RPMI7951 (cell line): ENCODE measurements around the gene STK11IP. TPM values are rescaled to one million over a fixed set of nuclear protein-coding genes. Genes with fewer than 3 reads are reported as not detected.

ENCODE experiments used
- DNase-seq: peaks from one replicate; pipeline ENCODE4 v3.0.0-alpha.2; 2012; ENCODE audit warnings: low read depth
- total RNA-seq: library from RNA; depleted of rRNA; stranded (reverse); fragments of >200 nt; shearing (Covaris generic); gene quantifications from 2 replicates; pipeline ENCODE4 v1.2.3, GENCODE V29; 2014; rRNA removed

Gene STK11IP, protein sequence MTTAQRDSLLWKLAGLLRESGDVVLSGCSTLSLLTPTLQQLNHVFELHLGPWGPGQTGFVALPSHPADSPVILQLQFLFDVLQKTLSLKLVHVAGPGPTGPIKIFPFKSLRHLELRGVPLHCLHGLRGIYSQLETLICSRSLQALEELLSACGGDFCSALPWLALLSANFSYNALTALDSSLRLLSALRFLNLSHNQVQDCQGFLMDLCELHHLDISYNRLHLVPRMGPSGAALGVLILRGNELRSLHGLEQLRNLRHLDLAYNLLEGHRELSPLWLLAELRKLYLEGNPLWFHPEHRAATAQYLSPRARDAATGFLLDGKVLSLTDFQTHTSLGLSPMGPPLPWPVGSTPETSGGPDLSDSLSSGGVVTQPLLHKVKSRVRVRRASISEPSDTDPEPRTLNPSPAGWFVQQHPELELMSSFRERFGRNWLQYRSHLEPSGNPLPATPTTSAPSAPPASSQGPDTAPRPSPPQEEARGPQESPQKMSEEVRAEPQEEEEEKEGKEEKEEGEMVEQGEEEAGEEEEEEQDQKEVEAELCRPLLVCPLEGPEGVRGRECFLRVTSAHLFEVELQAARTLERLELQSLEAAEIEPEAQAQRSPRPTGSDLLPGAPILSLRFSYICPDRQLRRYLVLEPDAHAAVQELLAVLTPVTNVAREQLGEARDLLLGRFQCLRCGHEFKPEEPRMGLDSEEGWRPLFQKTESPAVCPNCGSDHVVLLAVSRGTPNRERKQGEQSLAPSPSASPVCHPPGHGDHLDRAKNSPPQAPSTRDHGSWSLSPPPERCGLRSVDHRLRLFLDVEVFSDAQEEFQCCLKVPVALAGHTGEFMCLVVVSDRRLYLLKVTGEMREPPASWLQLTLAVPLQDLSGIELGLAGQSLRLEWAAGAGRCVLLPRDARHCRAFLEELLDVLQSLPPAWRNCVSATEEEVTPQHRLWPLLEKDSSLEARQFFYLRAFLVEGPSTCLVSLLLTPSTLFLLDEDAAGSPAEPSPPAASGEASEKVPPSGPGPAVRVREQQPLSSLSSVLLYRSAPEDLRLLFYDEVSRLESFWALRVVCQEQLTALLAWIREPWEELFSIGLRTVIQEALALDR
- total RNA-seq: 16.8 and 20.7 TPM in 2 replicates

DNA sequence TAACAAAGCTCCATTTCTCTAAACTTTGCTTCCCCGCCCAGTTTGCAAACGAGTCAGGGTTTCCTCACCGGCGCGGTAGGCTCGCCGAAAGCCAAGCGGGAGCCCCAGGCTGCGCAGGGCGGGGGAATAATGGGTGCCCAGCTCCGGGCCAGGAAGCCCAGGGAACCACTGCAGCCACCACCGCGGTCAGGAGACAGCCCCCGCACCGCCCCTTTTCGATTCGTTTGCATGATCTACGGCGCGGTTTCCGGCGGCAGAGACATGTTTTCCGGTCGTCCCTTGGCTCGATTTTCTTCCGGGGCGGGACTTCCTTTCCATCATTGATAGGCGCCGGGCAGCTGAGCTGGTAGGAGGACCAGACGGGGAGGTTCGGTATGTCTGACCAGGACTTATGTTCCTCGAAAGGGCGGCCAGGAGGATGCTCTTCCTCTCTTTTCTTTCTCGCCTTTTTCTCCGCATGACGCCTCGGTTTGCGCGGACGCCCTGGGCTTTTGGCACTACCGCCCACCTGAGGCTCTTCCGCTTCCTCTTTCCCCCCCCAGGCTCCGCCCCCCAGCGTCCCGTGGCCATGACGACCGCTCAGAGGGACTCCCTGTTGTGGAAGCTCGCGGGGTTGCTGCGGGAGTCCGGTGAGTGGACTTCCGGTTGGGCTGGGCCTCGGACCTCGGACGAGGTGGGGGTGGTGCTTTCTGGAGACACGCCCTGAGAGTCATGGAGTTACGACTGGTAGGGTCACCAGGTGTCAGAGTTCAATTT lies at the start of gene STK11IP:
Gene STK11IP, plus strand, starts transcription at position 306 of the 756 bp plus-strand sequence. Its CDS starts 263 bp downstream, at position 569.
- DNase-seq: peak; percentile 98

DNA sequence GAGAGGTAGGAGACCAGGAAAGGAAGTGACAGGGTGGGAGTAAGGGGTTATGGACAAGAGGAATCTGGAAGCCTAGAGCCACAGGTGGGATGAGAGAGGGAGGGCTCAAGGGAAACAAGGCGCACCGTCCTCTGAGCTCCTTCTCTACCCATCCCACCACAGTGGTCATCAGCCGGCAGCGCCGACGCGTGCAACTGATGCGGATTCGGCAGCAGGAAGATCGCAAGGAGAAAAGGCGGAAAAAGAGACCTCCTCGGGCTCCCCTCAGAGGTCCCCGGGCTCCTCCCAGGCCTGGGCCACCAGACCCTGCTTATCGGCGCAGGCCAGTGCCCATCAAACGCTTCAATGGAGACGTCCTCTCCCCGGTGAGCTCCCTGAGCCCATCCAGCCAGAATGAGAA lies 48.7 kb upstream of the STK11IP start:
- DNase-seq: no peak

DNA sequence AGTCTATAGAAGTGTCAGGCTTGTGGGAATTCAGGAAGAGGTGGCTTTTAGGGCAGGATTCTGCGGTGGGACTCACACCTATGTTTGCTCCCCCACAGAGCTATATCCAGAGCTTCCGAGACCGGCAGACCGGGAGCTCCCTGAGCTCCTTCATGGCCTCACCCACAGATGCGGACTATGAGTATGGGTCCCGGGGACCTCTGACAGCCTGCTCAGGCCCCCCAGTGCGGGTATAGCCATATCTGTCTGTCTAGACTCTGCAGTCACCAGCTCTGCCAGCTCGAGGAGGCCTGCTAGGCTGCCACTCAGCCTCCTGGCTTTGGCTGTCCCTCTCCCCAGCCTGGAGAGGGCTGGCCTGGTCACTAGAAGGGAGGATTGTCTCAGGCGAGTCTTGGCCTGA lies 48.0 kb upstream of the STK11IP start:
- DNase-seq: no peak

DNA sequence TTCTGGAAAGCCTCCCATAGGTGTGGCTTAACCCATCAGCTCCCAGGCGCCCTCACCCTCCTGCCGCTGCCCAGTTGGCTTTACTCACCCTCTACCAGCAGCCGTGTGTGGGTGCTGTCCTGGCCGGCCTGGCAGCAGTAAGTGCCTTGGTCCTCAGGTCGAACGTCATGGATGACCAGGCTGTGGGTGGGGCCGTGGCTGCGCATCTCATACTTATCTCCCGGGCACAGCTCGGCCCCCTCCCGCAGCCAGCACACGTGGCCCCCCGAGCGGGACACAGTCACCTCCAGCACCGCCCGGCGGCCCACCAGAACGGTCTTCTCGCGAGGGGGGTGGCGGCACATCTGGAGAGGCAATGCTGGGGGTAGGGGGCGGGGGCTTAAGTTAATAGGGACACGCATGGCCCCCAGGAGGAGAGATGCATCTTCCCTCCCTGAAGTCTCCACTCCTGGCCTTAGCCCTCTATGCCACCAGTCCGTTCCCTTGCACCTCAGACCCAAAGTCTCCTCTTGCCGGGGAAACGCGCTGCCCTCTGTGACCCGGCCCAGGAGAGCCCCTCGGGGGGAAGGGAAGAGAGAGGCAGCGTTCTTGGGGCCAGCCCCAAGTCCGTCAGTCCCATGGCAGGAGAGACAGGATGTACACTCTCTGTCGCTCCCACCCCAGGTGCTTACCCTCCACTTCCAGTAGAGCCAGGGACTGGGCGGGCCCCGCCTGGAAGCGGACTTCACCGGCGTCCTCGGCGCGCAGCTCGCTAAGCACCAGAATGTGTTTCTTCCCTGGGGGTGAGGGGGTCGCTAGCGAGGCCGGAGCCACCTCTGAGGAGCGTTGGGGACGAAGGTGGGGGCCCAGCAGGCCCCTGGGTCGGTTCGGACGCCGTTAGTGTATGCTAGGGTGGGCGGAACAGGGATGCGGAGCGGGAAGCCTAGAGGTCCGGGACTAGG lies 45.9 kb upstream of the STK11IP start:
- DNase-seq: peak; percentile 67

DNA sequence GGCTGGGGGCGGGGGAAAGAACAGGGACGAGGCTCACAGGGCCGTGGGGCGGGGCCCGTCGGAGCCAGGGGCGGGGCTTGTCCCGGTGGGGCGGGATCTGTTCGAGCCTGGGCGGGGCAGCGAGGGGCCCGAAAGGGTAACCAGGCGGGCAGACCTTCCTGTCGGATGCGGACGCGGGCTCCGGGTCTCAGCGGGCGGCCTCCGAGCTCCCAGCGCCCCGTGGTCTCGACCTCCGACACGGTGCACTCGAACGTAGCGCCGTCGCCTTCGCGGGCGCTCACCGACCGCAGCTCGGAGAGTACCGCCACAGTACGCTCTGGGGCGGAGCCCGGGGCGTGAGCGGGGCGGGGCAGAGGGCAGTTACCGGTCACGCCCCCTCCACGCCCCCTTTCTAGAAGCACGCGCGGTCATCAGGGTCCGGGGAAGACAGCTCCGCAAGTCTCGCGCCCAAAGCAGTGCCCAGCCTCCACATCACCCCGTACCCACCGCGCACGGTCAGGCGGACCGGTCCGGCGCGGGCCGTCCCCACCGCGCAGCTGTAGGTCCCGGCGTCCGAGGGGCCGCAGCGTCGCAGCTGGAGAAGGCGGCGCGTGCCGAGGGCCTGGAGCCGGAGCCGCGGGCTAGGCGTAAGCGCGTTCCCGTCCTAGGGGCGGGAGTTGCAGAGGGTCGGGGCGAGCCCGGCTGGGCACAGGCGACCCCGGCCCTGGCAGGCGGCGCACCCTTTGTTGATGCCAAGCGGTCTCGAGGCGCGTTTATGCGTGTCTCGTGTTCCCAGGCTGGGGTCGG lies 45.1 kb upstream of the STK11IP start:
- DNase-seq: peak; percentile 83

DNA sequence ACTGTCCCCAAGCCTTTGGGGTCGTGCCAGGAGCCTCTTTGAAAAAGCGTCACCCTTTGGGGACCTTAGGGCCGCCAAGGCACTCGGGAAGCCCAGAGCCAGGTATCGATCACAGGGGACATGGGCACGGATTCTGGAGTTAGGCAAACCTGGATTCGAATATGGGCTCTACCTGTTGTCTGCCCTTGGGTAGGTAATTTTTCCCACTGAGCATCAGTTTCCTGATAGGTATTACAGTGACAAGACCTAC lies 44.6 kb upstream of the STK11IP start:
- DNase-seq: no peak

DNA sequence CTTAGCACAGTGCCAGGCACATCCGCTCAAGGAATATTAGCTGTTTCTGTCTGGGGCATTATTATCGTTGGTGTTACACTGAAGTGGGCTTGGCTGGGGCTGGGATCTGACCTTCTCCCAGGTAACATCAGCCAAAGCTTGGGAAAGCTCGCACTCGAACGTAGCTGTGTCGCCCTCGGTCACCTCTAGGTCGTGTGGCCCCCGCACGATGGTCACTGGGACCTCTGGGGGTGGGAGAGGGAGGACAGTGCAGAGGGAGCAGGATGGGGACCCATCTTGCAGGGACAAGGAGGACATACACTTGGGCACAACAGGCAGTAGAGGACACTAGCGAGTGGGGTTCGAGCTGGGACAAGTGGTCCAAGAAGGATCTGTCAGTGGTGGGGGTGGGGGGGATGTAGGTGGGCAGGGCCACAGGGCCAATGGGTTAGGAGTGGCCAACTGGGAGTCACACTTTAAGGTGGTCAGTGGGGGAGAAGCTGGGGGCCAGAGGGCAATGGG lies 44.1 kb upstream of the STK11IP start:
- DNase-seq: no peak

DNA sequence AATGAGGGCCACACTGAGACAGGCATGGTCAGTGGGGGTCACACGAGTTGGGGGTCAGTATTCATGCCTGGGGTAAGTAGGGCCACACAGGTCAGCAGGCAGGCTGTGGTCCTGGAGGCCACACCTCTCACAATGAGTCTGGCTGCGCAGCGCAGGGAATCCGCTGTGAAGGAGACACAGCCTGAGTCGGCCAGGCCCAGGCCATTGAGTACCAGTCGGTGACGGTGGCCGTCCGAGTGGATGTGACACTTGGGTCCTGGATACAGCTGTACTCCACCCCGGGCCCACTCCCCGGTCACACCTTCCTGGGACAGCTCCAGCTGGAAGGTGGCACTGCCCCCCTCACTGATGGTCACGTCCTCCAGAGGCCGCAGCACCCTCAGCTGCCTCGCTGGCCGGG lies 43.3 kb upstream of the STK11IP start:
- no peak for DNase-seq

DNA sequence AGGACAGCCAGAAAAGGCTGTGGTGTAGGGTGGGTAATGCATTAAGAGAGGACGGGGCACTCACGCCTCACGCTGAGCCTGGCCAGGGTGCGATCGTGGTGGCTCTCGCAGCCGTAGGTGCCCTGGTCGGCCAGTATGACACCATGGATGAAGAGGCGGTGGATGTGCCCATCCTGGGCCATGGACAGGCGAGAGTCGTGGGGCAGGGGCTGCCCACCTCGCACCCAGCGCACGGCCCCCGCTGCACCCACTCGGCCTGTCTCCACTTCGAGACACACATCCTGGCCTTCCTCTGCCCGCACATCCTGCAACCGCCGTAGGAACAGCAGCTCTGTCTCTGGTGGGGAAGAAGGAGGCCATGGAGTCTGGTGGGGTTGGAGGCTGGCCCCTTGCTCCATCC lies 41.7 kb upstream of the STK11IP start:
- no peak for DNase-seq

DNA sequence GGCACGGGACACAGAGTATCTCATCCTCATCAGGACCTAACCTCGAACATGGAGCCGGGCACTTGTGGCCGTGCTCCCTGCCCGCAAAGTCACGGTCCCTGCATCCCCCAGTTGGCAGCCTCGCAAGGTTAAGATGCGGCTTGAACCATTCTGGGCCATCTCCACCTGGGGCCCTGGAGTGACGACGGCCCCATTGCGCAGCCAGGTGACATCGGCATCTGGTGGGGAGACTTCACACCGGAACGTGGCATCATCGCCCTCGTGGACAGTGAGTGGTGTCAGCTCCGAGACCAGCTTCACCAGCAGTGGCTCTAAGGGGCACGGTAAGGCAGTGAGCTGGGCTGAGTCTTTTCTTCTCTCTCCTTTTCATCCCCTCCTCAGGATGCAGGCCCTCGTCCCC lies 41.2 kb upstream of the STK11IP start:
- DNase-seq: no peak

DNA sequence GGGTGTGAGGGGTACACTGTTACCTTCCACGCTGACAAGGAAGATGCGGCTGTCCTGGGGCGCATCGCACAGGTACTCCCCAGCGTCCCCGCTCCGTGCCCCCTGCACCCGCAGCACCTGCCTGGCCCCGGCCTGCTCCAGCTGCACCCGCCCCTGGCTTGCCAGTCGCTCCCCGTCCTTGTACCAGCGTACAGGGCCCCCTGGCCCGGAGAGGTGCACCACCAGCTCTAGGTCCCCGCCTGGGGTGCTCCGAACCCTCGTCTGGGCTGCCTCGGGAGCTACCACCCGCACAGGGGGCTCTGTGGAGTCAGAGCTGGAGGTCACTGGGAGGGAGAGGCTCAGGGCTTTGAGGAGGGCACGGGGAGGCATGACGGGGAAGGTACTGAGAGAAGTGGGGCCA lies 40.3 kb upstream of the STK11IP start:
- DNase-seq: no peak

DNA sequence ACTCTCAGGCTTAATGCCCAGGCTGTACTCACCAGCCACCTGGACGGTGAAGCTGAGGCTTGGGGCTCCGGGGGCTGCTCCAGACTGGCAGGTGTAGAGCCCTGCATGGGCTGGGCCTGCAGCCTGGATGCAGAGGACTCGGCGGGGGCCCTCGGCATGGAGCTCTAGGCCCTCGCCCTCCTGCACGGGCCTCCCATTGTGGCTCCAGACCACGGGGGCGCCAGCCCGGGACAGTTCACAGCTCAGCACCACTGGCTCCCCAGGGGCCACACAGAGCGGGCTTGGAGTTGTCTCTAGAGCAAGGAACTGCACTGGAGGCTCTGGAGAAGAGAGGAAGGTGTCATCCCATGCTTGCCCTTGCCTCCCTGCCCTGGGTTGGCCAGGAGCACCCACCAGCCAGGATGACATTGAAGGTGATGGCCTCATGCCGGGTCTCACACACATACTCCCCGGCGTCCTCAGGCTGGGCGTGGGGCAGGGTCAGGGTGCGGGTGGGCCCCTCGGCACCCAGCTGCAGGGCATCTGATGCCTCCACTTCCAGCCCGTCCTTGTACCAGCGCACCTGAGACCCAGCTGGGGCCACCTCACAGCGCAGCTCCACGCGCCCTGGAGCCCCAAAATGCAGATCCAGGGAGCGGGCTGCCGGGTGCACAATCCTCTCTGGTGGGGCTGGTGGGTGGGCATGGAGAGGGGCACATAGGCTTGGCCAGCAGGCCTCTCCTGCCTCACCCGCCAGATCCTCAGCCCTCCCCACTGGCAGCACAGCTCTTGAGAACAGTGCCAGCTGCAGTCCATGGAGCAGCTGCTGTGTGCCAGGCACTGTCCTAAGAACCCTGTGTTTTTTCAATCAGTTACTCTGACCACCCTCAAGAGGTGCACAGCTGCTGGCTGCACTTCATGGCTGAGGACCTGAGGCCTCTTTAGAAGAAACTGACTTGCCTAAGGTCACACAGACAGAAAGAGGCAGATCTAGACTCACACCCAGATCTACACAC lies 39.6 kb upstream of the STK11IP start:
- DNase-seq: no peak

DNA sequence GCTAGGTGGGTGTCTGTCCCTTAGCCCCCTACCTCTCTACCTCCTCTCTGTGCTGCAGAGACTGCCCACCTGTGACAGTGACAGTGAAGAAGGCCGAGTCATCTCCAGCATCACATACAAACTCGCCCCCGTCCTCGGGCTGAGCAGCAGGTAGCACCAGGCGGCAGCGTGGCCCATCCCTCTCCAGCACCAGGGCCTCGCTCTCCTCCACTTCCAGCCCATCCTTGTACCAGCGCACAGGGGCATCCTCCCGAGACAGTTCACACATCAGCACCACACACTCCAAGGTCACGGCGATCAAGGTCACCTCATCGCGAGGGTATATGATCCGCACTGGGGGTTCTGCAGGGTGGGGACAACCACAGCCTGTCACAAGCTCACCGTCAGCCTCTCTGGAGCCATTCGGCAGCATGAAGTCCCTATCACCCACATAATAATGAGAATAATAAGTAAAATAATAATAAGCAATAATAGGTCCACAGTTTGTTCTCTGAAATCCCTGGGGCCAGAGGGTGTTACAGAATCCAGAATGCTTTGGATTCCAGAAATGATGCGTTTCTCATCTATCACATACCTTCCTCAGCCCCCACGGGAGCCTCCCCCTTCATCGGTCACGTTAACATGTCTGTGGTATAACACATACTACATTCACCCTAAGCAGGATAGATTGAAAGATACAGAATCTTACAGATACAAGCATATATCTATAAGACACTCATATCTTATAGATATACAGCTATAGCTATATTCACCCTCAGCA lies 38.3 kb upstream of the STK11IP start:
- no peak for DNase-seq

DNA sequence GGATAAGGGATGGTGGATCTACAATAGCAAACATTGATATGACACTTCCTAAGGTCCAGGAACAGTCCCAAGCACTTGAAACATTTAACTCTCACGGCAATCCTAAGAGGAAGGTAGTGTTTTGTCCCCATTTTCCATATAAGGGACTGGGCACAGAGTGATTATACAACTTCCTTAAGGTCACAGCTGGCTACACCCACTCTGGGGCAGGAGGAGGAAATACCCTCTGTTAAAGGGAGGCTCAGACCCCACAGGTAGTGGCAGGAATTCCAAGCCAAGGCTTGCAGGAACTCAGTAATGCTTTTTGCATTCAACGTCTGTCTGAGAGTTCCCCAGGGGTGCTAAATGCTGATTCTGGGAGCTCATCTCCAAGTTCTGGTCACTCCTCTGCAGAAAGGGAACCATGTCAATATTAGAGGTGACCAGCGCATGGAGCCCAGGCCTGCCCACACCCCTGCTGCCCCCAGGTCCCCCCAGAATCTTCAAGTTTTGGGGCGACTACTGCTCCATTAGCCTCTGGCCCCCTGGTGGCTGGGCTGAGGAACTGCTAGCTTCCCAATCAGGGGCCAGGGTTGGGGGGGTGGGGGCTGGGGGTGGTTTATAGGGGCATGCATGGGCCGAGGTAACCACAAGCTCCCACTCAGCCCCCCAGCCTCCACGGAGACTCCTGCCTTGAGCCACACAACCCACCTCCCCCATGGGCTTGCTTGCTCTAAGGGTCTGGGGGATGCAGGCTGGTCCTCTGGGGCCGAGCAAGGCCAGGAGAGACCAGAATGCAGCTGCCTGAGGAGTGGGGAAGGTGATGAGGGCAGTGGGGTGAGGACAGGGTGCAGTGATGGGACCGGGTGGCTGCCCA lies 37.4 kb upstream of the STK11IP start:
- no peak for DNase-seq

DNA sequence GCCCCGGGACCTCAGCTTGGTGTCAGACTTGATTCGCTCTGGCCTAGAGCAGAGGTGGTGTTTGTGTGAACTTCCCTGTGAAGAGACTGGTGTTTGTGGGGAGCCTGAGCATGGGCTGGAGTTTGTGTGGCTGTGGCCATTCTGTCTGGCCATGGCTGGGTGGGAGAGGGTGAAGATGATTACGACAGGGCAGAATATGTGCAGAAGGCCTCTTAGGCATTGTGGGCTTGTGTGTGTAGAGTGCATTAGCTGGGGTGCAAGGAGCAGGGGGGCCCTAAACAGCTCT lies 36.8 kb upstream of the STK11IP start:
- no peak for DNase-seq

DNA sequence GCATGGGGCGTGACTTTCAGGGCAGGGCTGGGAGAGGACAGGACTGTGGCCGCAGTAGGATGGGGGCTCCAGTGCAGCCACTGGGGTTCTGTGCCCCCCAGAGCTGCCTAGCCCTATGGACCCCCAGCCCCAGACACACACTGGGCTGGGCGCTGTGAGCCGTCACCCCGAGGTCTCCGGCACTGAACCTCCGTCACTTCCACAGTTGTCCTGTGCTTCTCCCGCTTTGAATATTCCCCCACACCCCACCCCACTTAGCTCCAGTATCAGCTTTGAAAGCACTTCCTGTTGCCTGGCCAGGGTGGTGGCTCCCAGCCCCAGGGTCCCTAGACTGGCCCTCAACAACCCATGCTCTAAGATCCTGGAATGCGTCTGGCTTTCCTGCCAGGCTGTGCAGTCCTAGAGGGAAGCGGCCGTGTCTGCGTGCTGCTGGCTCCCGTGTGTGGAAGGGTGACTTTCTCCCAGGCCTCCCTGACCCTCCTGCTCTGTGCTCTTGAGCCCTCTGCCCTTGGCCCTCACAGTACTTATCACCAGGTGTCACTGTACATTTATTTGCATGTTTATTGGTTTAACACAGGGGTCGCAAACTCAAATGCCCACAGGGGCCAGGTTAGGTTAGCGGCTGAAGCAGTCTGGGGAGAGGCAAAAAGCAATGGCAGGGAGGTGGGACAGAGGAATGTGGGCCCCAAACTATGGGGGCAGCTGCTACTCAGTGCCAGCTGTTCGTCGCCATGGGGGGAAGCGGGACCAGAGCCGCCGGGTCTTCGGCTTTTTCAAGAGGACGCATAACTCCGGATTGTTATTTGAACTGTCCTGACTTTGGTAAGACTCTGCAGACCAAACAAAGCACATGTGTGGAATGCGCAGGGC lies 36.2 kb upstream of the STK11IP start:
- DNase-seq: no peak
